ENCODE results near the gene CEP112.

Gene CEP112

GRCh38 chr17:66135896-66136295 is 56.0 kb downstream of the CEP112 start:
- no peak for DNase-seq (ENCODE audit: low read depth)
- TF ChIP-seq CTCF (conservative IDR thresholded peaks at IDR 0.05; ENCODE audit: low read depth, low read length) = no peak
- no peak overlapping the region for H3K4me3 ChIP-seq (ENCODE audit: low read length)

- H3K4me3 ChIP-seq (ENCODE audit: low read length) = no peak overlapping the region
- no peak for TF ChIP-seq CTCF (conservative IDR thresholded peaks at IDR 0.05; ENCODE audit: low read depth, low read length)
- DNase-seq (ENCODE audit: low read depth) = no peak
Measured at GRCh38 chr17:66135219-66135618, 56.7 kb downstream of the CEP112 start.

- no peak for TF ChIP-seq CTCF (conservative IDR thresholded peaks at IDR 0.05; ENCODE audit: low read depth, low read length)
- DNase-seq (ENCODE audit: low read depth) = no peak
- H3K4me3 ChIP-seq (ENCODE audit: low read length) = no peak overlapping the region
Measured at GRCh38 chr17:66129759-66130158, 62.2 kb downstream of the CEP112 start.

GRCh38 chr17:66126231-66126630 is 65.7 kb downstream of the CEP112 start:
- H3K4me3 ChIP-seq (ENCODE audit: low read length) = no peak overlapping the region
- no peak for TF ChIP-seq CTCF (conservative IDR thresholded peaks at IDR 0.05; ENCODE audit: low read depth, low read length)
- no peak for DNase-seq (ENCODE audit: low read depth)

GRCh38 chr17:66123163-66123562 is 68.8 kb downstream of the CEP112 start:
- no peak for TF ChIP-seq CTCF (conservative IDR thresholded peaks at IDR 0.05; ENCODE audit: low read depth, low read length)
- H3K4me3 ChIP-seq (ENCODE audit: low read length) = no peak overlapping the region
- peak; percentile 2 for DNase-seq (ENCODE audit: low read depth)

GRCh38 chr17:66115246-66115645 is 76.7 kb downstream of the CEP112 start:
- no peak for TF ChIP-seq CTCF (conservative IDR thresholded peaks at IDR 0.05; ENCODE audit: low read depth, low read length)
- no peak overlapping the region for H3K4me3 ChIP-seq (ENCODE audit: low read length)
- DNase-seq (ENCODE audit: low read depth) = no peak

GRCh38 chr17:66114609-66115008 is 77.3 kb downstream of the CEP112 start:
- no peak for TF ChIP-seq CTCF (conservative IDR thresholded peaks at IDR 0.05; ENCODE audit: low read depth, low read length)
- no peak overlapping the region for H3K4me3 ChIP-seq (ENCODE audit: low read length)
- DNase-seq (ENCODE audit: low read depth) = no peak

All from retinal pigment epithelial cell (primary cell).